BE2C (cell line): ENCODE measurements around the gene ZNF385B.
"Not testable (repeated sequence)": the region's sequence is repeated elsewhere in the genome, so short reads cannot be mapped to it uniquely, and the experiment has no call there.

Experiments used
- DNase-seq: peaks from one replicate; pipeline ENCODE4 v3.0.0-alpha.2; 2020
- H3K27me3 ChIP-seq: fragments of 250-450 bp; sonication (Bioruptor Pico); 2 replicates; pipeline ENCODE4 v1.5.1; 2020; ENCODE audit warnings: mild to moderate bottlenecking
- H3K36me3 ChIP-seq: fragments of 250-450 bp; sonication (Bioruptor Pico); 2 replicates; pipeline ENCODE4 v1.5.1; 2020; ENCODE audit warnings: mild to moderate bottlenecking
- H3K4me1 ChIP-seq: fragments of 250-450 bp; sonication (Bioruptor Pico); 2 replicates; pipeline ENCODE4 v1.5.1; 2020
- H3K4me3 ChIP-seq: 2 replicates; pipeline ENCODE4 v1.5.1; 2011; ENCODE audit warnings: low read depth, low read length
- H3K9me3 ChIP-seq: fragments of 250-450 bp; sonication (Bioruptor Pico); 2 replicates; pipeline ENCODE4 v1.5.1; 2020
- TF ChIP-seq, protein P1 (sequence below): IDR thresholded peaks from 2 replicates; pipeline ENCODE4 v1.5.1; 2012; ENCODE audit warnings: mild to moderate bottlenecking, low read depth, low read length

Gene ZNF385B

DNA sequence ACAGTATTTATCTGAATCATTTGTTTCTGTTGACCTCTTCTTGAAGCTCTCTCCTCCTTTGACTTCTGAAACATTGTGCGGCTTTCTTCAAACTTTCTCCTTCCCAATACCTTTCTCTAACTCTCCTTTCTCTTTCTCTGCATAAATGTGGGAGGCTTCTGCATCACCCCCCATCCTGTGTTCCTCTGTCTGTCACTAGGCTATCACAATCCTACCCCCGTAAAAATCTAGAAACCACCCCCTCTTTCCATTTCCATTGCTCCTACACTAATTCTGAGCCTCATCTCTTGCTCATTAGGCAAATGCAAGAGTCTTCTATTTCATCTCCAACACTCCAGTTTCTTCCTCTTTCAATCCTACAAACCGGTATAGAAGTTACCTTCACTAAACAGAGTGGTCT is 32.2 kb upstream of the ZNF385B start:
- no peak for DNase-seq

DNA sequence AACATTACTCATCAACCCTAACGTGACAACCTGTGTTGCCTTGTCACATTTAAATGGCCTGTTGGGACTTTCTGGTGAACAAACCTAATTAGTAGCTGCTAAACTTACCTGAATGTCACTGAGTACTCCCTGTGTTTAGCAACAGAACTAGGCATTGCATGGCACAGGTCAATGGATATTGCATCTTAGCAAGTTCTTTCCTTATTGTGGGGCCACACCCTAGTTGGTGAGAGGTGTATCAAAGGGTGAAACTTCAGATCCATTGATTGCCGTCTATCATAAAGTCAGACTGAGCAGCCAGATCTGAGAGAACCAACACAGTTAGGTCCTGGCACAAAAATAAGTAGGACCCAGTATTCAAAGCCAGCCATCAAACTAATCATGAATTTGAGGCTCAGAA is 29.8 kb upstream of the ZNF385B start:
- Histone ChIP-seq H3K9me3 (no peaks in the 10 kb centered on the region), H3K4me3 (no peak overlapping the region), H3K36me3 (no peaks in the 10 kb centered on the region), H3K27me3 (no peaks in the 10 kb centered on the region), H3K4me1 (no peaks in the 10 kb centered on the region)
- TF ChIP-seq, protein P1, sequence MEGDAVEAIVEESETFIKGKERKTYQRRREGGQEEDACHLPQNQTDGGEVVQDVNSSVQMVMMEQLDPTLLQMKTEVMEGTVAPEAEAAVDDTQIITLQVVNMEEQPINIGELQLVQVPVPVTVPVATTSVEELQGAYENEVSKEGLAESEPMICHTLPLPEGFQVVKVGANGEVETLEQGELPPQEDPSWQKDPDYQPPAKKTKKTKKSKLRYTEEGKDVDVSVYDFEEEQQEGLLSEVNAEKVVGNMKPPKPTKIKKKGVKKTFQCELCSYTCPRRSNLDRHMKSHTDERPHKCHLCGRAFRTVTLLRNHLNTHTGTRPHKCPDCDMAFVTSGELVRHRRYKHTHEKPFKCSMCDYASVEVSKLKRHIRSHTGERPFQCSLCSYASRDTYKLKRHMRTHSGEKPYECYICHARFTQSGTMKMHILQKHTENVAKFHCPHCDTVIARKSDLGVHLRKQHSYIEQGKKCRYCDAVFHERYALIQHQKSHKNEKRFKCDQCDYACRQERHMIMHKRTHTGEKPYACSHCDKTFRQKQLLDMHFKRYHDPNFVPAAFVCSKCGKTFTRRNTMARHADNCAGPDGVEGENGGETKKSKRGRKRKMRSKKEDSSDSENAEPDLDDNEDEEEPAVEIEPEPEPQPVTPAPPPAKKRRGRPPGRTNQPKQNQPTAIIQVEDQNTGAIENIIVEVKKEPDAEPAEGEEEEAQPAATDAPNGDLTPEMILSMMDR: no peak
- no peak for DNase-seq

More for the DNA sequence above, 32.2 kb upstream of the ZNF385B start:
- Histone ChIP-seq H3K9me3 (no peaks in the 10 kb centered on the region), H3K4me1 (no peaks in the 10 kb centered on the region), H3K36me3 (no peaks in the 10 kb centered on the region), H3K27me3 (no peaks in the 10 kb centered on the region), H3K4me3 (no peak overlapping the region)
- TF ChIP-seq, protein P1: no peak

DNA sequence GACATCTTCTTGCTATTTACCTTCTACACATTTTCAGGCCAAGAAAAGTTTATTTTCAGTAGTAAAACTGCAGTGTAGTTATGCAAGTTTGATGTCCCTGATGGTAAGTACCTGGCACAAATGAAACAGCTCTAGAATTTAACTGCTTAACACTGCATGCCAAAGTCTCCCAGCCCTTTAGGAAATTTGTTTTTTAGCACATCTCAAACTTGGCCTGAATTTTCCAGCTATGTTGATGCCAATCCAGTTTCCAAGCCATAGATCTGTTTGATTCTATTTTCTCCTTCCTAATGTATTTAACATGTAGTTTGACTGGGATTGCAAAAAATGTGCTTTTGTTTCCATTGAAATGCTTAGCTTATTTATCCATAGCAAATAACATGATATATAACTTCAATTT is 29.3 kb upstream of the ZNF385B start:
- Histone ChIP-seq H3K4me3 (no peak overlapping the region), H3K27me3 (no peaks in the 10 kb centered on the region), H3K36me3 (no peaks in the 10 kb centered on the region), H3K4me1 (no peaks in the 10 kb centered on the region), H3K9me3 (no peaks in the 10 kb centered on the region)
- DNase-seq: no peak
- TF ChIP-seq, protein P1: no peak

DNA sequence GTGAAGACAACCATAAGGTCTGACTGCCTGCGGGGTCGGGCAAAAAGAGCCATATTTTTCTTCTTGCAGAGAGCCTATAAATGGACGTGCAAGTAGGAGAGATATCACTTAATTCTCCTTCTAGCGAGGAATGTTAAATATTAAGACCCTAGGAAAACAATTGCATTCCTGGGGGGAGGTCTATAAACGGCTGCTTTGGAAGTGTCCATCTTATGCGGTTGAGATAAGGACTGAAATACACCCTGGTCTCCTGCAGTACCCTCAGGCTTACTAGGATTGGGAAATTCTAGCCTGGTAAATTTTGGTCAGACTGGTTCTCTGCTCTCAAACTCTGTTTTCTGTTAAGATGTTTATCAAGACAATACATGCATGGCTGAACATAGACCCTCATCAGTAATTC is 27.2 kb upstream of the ZNF385B start:
- H3K4me3 ChIP-seq, H3K4me1 ChIP-seq, H3K36me3 ChIP-seq, DNase-seq, H3K9me3 ChIP-seq, H3K27me3 ChIP-seq: not testable (repeated sequence)

DNA sequence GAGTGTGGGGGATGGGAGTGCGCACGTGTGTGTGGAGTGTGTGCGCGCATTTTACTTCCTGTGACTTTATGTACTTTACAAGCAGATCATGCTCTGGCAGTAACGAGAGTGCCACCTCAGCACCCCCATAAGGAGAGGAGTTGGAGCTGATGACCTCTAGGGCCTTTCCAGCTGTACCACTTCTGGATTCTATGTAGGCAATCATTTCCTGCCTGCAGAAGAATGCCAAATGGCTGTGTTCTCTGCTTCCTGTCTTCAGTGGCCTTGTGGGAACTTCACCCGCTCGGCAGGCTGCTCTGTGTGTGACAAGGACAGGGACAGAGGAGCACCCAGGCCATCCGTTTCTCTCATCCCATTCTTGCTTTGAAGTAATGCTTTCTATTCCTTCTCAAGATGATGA is 22.8 kb upstream of the ZNF385B start:
- Histone ChIP-seq H3K4me1 (no peaks in the 10 kb centered on the region), H3K4me3 (no peak overlapping the region), H3K9me3 (no peaks in the 10 kb centered on the region), H3K36me3 (no peaks in the 10 kb centered on the region), H3K27me3 (no peaks in the 10 kb centered on the region)
- TF ChIP-seq, protein P1: no peak
- DNase-seq: no peak

DNA sequence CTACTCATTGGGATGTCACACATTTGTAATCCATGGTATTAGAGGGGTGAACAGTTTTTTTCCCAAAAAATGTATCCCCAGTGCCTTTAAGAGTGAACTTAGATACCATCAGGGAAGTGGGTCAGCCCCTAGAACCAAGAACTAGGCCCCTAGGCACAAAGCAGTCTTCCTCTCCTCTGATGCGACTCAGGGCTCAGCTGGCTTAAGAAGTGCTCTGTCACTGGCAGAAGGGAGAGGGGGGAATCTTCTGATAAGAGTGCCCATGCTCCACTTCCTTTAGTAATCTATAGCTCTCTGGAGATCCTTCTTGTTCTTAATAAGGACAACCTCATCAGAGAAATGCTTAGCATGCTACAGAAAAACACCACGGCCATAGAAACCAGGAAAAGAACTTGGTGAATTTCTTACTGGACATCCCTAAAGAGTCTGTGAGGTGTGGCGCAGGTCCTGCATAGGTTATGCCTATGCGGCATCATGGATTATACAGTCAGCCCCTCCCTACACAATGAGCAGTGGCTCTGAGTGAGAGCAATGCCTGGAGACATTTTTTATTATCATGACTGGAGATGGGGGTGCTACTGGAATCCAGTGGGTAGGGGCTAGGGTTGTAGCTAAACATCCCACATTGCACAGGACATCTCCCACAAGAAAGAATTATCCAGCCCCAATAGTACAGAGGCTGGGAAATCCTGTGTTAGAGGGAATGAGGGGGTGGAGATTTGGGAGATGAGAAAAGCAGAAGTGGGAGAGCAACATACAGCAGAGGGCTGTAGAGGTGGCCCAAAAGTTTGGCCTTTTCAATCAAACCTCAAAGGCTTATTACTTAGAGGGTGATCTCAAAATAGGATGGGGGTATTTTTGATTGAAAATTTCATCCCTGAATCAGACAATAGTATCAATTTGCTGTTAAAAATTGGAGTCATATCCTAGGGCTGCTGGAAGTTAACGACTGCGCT is 21.7 kb upstream of the ZNF385B start:
- Histone ChIP-seq H3K4me1 (no peaks in the 10 kb centered on the region), H3K36me3 (no peaks in the 10 kb centered on the region), H3K27me3 (no peaks in the 10 kb centered on the region), H3K4me3 (no peak overlapping the region), H3K9me3 (no peaks in the 10 kb centered on the region)
- DNase-seq: no peak
- TF ChIP-seq, protein P1: no peak
